GM21717 (cell line): ENCODE results near the gene ABCG5.
A peak's percentile ranks its signal among the peaks of the same experiment; 100 is the strongest.

ENCODE experiments used
- ATAC-seq: cut with Tn5 transposase; IDR thresholded peaks from one replicate; pipeline ENCODE4 v1.9.1; 2021; ENCODE audit warnings: mild to moderate bottlenecking, moderate library complexity; ENCODE audit not compliant: unreplicated experiment

The ABCG5 gene

DNA sequence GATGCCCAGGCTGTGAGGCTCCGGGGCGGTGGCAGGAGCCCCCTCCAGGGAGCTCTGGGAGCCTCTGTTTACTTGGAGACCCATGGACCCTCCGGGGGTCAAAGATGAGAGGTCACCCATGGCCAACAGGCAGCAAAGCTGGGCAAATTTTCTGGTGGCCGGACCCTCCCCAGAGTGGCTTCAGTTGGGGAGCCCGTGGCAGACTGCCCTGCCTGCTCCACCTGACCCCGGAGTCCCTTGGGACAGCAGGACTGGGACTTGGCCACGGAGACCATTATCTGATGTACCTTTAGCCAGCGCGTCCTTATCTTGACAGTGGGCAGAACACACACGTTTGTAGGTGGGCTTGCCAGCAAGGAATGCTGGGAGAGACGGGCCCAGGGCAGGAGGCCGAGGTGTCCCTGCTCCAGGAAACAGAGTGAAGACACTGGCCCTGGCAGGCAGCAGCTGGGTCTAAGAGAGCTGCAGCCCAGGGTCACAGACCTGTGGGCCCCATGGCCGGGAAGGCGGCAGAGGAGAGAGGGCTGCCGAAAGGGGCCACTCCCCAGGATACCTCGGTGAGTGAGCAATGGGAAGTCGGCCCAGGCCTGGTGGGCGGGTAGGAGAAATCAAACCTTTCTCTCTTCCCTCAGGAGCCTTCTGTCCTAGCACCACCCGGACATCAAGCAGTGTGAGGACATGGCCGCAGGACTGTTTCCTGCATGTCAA is at the start of gene ABCG5, which contains the start of gene ABCG8:
ABCG5 (minus strand) TSS at position 280 of the 708 bp plus-strand sequence; CDS start at position 120, 160 bp downstream.
ABCG8 (plus strand) TSS at position 412 of the 708 bp plus-strand sequence; CDS start at position 495, 83 bp downstream.
- no peak for ATAC-seq

GRCh38 chr2:43887176-43887575 is 48.5 kb upstream of the ABCG5 start:
- ATAC-seq = no peak

DNA sequence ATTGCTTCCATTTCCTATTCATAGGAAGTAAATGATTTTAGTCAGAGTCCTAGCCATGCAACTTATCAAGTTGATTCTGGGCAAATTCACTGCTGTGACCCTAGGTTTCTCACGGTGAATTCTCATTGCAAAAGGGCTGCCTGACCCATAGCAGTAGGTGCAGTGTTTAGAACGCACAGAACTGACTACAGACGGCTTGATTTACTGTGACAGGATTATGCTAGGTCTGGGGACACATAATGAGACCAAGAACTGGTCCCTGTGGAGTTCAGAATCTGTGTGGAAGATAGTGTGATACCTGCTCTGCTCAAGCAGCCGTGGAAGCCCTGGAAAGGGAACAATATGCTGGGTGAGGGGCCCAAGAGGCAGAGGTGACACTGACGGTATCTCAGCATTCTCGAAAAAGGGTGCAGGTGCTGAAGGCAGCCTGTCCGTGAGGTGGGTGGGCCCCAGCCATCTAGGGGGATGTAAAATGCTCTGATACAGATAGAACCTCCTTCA is 46.5 kb upstream of the ABCG5 start:
- ATAC-seq = no peak

GRCh38 chr2:43884689-43885088 is 46.0 kb upstream of the ABCG5 start:
- no peak for ATAC-seq

GRCh38 chr2:43882312-43882711 is 43.7 kb upstream of the ABCG5 start:
- ATAC-seq = no peak

DNA sequence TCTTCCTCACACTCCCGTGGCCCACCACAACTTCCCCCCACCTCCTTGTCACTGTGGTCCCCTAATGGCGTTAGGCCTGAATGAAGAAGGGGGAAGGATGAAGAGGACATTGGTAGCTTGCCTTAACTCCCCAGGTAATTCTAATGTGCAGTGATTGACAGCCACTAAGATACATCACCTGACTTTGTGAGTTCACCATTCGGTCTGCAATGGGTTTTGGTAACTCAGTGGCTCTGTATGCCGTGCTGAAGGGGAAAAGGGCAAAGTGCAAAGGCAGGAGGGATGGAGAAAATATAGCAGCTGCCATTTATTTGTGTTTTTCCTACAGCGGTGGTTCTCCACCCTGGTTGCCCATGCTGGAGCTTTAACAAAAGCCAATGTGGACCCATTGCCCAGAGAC is 42.3 kb upstream of the ABCG5 start:
- ATAC-seq = no peak

DNA sequence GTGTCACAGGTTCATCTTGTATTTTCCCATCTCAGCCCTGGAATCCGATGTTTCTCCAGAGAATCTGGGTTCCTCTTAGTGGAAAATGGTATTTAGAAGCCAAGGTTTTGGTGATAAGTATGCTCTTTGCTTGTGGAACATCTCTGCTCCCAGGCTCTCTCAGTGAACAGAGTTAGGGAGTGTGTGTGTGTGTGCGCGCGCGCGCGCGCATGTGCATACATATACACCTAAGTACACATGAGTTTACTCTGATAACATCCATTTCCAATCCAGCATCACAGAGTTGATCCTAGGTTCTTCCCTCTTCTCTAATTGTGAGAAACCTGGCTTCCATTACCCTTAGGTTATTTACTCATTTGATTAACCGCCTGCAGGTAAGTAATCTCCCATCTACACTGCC is 41.8 kb upstream of the ABCG5 start:
- no peak for ATAC-seq

DNA sequence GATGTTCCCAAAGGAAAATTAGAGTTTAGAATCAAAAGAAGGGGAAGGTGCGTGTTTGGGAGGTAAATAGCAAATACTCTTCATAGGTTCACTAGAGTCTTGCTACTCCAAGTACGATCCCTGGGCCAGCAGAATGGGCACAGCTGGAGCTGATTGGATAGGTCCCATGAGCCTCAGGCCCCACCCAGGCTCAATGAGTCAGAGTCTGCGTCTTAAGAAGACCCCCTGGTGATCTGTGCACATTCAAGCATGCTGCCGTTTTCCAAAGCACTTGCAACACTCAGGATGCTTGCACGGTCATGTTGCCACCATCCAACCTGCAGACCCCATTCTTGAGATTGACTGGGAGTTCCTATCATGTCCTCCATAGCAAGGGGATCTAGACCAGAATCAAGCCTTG is 40.6 kb upstream of the ABCG5 start:
- no peak for ATAC-seq

GRCh38 chr2:43877782-43878464 is 39.3 kb upstream of the ABCG5 start:
- peak; percentile 58 for ATAC-seq

DNA sequence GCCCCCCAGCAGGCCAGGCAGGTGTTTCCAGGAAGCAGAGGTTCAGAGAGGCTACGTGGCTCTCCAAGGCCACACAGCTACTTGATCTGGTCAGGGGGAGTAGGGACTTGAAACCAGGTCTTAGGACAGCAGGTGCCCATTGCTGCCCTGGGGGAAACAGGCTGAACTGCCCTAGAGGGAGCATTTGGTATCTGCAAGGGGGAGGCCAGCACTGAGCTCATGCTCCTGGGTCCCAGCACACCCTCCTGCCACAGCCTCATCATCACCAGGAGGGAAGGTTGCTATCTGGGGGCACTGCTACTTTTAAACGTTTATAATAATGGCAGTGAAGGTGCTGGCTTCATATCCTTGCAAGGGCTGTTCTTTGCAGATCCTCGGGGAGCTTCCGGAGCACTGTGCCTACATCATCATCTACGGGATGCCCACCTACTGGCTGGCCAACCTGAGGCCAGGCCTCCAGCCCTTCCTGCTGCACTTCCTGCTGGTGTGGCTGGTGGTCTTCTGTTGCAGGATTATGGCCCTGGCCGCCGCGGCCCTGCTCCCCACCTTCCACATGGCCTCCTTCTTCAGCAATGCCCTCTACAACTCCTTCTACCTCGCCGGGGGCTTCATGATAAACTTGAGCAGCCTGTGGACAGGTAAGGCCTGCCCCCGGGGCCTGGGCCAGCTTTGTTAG is 36.3 kb upstream of the ABCG5 start:
- ATAC-seq = no peak

DNA sequence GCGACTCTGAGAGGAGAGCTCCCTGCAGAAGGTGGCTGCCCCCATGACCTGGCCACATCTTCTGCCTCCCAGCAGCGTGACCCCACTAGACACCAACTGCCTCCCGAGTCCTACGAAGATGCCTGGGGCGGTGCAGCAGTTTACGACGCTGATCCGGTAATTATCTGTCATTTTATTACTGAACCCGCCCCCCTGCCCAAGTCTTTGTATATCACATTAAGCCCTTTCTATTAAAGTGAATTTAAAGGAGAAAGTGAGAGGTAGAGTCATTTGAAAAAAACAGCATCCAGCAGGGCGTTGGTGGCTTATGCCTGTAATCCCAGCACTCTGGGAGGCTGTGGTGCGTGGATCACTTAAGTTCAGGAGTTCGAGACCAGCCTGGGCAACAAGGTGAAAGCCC is 33.5 kb upstream of the ABCG5 start:
- no peak for ATAC-seq

DNA sequence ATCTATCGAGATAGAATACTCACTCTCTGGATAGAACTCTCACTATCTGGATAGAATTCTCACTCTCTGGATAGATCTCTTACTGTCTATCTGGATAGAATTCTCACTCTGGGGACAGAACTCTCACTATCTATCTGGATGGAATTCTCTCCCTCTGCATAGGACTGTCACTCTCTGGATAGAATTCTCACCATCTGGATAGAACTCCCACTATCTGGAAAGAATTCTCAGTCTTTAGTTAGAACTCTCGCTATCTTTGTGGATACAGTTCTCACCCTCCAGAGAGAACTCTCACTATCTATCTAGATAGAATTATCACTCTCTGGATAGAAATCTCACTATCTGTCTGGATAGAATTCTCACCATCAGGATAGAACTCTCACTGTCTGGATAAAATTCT is 16.7 kb upstream of the ABCG5 start:
- ATAC-seq = no peak

DNA sequence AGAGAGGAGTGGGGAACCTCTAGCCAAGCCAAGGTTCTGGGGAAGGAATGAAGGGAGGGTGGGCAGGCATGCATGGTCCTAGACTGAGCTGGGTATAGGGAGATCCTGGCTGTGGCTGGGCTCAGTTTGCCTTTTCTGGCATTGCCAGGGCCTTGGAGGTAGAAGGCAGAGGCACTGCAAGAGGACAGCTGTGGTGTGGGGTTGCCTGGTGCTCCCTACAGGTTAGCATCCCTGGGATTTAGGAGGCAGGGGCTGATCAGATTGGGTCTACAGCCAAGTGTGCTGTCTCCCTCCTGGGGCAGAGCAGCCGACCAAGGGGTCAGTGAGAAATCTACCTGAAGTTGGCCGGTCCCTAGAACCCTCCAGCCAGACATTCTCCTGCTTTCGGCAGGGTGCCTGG is 16.0 kb upstream of the ABCG5 start:
- ATAC-seq = no peak

DNA sequence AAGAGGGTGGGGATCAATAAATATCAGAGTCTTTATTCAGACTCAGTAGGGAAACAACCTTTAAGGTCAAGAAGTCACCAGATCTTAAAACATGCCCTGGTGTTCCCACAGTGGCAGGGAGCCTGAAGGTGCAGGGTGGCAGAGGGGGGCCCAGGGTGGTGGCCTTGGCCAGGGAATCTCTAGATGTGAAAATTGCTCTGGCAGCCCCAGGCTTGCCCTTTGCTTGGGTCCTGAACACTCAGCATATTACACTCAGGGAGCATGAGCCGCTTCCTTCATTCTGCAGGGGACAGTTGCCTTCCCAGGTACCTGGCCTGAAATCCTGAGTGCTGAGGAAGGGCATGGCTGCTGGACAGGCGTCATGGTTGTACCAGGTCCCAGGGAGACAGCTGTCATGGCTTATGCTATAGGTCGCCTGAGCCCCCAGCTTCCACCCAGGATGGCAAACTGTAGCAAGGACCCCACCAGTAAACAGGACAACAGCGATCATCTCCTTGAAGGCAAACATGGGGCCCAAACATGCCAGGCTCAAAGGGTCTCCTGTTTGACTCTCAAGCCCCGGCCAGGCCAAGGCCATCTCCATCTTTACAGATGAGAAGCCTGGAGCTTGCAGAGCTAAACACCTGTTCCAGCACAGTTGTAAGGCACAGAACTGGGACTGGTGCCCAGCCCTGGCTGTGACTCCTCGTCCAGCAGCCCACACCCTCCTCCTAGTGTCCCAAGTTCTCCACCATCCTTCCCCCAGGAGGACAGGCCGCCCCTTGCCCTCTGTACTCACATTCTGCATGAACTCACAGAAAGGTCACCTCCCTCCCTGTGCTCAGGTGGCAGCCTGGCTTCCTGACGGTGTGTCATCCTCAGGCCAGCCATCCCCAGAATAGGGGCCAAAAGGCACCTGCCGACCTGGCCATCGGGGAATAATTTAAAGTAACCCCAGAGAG is 14.8 kb upstream of the ABCG5 start:
- no peak for ATAC-seq

DNA sequence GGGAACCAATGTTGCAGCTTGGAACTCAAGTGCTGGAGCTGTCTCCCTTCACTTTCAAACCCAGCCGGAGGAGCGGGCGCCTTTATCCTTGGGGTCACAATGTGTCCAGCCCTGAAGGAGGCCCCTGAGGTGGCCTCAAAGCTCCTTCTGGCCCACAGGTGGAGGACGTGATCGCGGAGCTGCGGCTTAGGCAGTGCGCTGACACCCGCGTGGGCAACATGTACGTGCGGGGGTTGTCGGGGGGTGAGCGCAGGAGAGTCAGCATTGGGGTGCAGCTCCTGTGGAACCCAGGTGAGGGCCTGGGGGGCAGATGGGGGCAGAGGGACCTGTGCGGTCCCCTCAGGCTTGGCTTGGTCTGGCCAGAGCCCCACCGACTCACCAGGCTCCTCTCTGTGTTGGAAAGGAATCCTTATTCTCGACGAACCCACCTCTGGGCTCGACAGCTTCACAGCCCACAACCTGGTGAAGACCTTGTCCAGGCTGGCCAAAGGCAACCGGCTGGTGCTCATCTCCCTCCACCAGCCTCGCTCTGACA is 13.6 kb upstream of the ABCG5 start:
- ATAC-seq = no peak

GRCh38 chr2:43851011-43851980 is 12.7 kb upstream of the ABCG5 start:
- ATAC-seq = no peak

DNA sequence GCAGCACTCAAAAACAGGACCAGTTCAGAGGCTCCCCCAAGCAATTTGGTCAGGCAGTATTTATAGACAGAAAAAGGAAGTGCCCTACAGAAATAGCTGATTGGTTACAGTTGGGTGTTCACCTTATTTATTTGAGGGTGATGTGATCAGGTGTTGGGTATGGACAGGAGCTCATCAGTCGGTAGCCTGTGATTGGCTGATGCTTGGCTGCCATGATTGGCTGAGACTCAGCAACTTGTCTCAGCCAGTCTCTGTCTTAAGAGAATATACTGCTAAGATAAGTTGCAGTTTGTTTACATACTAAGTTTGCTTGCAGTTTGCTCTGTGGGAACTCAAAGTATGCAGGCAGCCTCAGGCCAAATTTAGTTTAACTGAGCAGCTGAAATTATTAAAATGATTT is 9.6 kb upstream of the ABCG5 start:
- ATAC-seq = no peak

GRCh38 chr2:43846140-43846793 is 7.6 kb upstream of the ABCG5 start:
- ATAC-seq = no peak

DNA sequence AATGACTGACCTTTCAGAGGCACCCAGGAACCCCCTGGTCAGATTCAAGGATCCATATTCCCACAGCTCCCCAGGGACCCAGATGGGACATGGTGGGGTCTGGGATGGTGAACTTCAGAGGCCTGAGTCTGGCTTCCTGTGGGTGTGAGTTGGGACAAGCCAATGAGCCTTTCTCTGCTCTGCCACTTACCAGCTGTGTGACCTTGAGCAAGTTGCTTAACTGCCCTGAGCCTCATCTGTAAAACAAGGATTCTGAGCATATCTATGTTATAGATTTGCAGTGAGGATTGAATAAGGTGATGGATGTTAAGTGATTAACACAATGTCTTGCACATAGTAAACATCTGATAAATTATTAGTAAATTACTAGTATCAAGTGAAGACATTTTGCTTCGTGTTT is 6.5 kb upstream of the ABCG5 start:
- ATAC-seq = no peak
